MCF 10A (cell line): ENCODE results near the gene NWD2. TPM values are rescaled to one million over a fixed set of nuclear protein-coding genes. Genes with fewer than 3 reads are reported as not detected.

Experiments used
- BruUV-seq: library from RNA; stranded (reverse); fragments of 400-500 nt; replicated peaks from 2 replicates; lab custom pipeline; 2021; lab: Mats Ljungman, UMichigan
- CTCF ChIA-PET: fragments of 300-600 bp; sonication (Branson Sonifier 250); formaldehyde crosslinking; extraction: SDS; loops from one replicate; lab custom pipeline; 2021; ENCODE audit warnings: antibody characterized with exemption, inconsistent platforms; lab: Yijun Ruan, JAX
- POLR2A ChIA-PET: fragments of 300-600, 350-650 bp; sonication (Branson Sonifier 250); formaldehyde crosslinking; extraction: SDS; loops from one replicate; lab custom pipeline; 2020; ENCODE audit warnings: antibody characterized with exemption, inconsistent platforms; lab: Yijun Ruan, JAX
- DNase-seq: peaks from one replicate; pipeline ENCODE4 v3.0.0-alpha.2; 2018; ENCODE audit not compliant: unreplicated experiment
- H3K27ac Mint-ChIP-seq: one replicate; pipeline ENCODE4 v1.8.0; 2022; ENCODE audit warnings: mild to moderate bottlenecking, low read depth, mixed read lengths; ENCODE audit not compliant: unreplicated experiment
- H3K27me3 Mint-ChIP-seq: one replicate; pipeline ENCODE4 v1.8.0; 2022; ENCODE audit warnings: mixed read lengths; ENCODE audit not compliant: insufficient read depth, unreplicated experiment
- H3K36me3 Mint-ChIP-seq: one replicate; pipeline ENCODE4 v1.8.0; 2022; ENCODE audit warnings: mild to moderate bottlenecking, moderate library complexity, mixed read lengths; ENCODE audit not compliant: insufficient read depth, unreplicated experiment
- H3K4me1 Mint-ChIP-seq: one replicate; pipeline ENCODE4 v1.8.0; 2022; ENCODE audit warnings: mixed read lengths; ENCODE audit not compliant: insufficient read depth, unreplicated experiment
- H3K4me3 Mint-ChIP-seq: one replicate; pipeline ENCODE4 v1.8.0; 2022; ENCODE audit warnings: mild to moderate bottlenecking, moderate library complexity, mixed read lengths; ENCODE audit not compliant: unreplicated experiment
- H3K9me3 Mint-ChIP-seq: one replicate; pipeline ENCODE4 v1.8.0; 2022; ENCODE audit warnings: mixed read lengths; ENCODE audit not compliant: unreplicated experiment
- CTCF ChIP-seq: fragments of 200-600 bp; IDR thresholded peaks from one replicate; pipeline ENCODE4 v1.8.0; 2022; ENCODE audit warnings: antibody characterized with exemption, mild to moderate bottlenecking; ENCODE audit not compliant: unreplicated experiment
- intact Hi-C: fragments of 100-400 bp; cut with micrococcal nuclease; formaldehyde crosslinking; loops from 2 replicates; pipeline ENCODE4 v1.14.1; 2022
- total RNA-seq: library from RNA; stranded (reverse); gene quantifications from 2 replicates; pipeline ENCODE4 v1.2.3, GENCODE V29; 2022

The NWD2 gene
- total RNA-seq, 1 experiment from 2014 or later, result not detected

- no peak for TF ChIP-seq CTCF
- ChIA-PET POLR2A (interaction anchor here (0.6 to 1.8 kb wide), 5 partner anchors 27 to 347 kb away, joined by 3 to 9 read pairs (median 4); no protein-coding TSS in a partner anchor), CTCF (interaction anchor here (0.6 to 5.7 kb wide), 20 partner anchors 8 to 575 kb away, joined by 3 to 60 read pairs (median 4); no protein-coding TSS in a partner anchor)
- BruUV-seq, result no TSS peak
- Mint-ChIP-seq H3K36me3 (no peaks in the 10 kb centered on the region), H3K4me1 (no peaks in the 10 kb centered on the region), H3K27ac (no peak overlapping the region), H3K27me3 (peaks cover 23% of the 10 kb centered on the region), H3K9me3 (no peaks in the 10 kb centered on the region), H3K4me3 (peak overlapping the region; percentile 71)
- intact Hi-C loops, result loop anchor here (1.0 to 2.0 kb wide), 7 partner anchors 74 to 581 kb away; partner anchors contain the start of gene RELL1
- no peak for DNase-seq
Observed at GRCh38 chr4:37453999-37454800, 209.7 kb downstream of the NWD2 start.

GRCh38 chr4:37455301-37456131, 211.0 kb downstream of the NWD2 start:
- intact Hi-C loops, result no loop called here
- no TSS peak for BruUV-seq
- H3K36me3 Mint-ChIP-seq, result no peaks in the 10 kb centered on the region
- no peaks in the 10 kb centered on the region for H3K4me1 Mint-ChIP-seq
- no peak overlapping the region for H3K27ac Mint-ChIP-seq
- DNase-seq, result no peak
- H3K27me3 Mint-ChIP-seq, result peaks cover 11% of the 10 kb centered on the region
- no peak for TF ChIP-seq CTCF
- POLR2A ChIA-PET, result no interaction called here
- H3K4me3 Mint-ChIP-seq, result no peak overlapping the region
- no peaks in the 10 kb centered on the region for H3K9me3 Mint-ChIP-seq
- CTCF ChIA-PET, result interaction anchor here (1.0 to 1.1 kb wide), 4 partner anchors 21 to 146 kb away, joined by 3 to 4 read pairs (median 3); no protein-coding TSS in a partner anchor

GRCh38 chr4:37461801-37462200, 217.3 kb downstream of the NWD2 start:
- no peak overlapping the region for H3K4me3 Mint-ChIP-seq
- no peak for DNase-seq
- no TSS peak for BruUV-seq
- TF ChIP-seq CTCF, result no peak
- intact Hi-C loops, result no loop called here
- H3K4me1 Mint-ChIP-seq, result no peaks in the 10 kb centered on the region
- no peaks in the 10 kb centered on the region for H3K9me3 Mint-ChIP-seq
- CTCF ChIA-PET, result interaction anchor here (1.1 kb wide), 1 partner anchor 9 kb away, joined by 4 read pairs; a partner anchor contains a TSS
- H3K27me3 Mint-ChIP-seq, result no peaks in the 10 kb centered on the region
- POLR2A ChIA-PET, result no interaction called here
- H3K27ac Mint-ChIP-seq, result no peak overlapping the region
- no peaks in the 10 kb centered on the region for H3K36me3 Mint-ChIP-seq
